Uterus (tissue), 4 donors: ENCODE results near the gene MAPK11. TPM values are rescaled to one million over a fixed set of nuclear protein-coding genes. Genes with fewer than 3 reads are reported as not detected.

Source experiments
- DNase-seq, 2 donors: peaks; one replicate each; pipeline ENCODE4 v3.0.0-alpha.2; 2019 to 2020
- H3K27ac ChIP-seq, 2 donors: fragments of 200-600 bp; sonication (generic); 1 replicate in 1 of 2; 2 replicates in 1 of 2; pipeline ENCODE4 v1.5.1; 2016 to 2018
- H3K27me3 ChIP-seq, 2 donors: fragments of 200-600 bp; sonication (generic); one replicate each; pipeline ENCODE4 v1.5.1; 2018 to 2019; ENCODE audit warnings: control low read depth in 1 of 2
- H3K36me3 ChIP-seq, 2 donors: fragments of 200-600 bp; sonication (generic); one replicate each; pipeline ENCODE4 v1.5.1; 2019; ENCODE audit warnings: control low read depth in 1 of 2
- H3K4me1 ChIP-seq, 2 donors: fragments of 200-600 bp; sonication (generic); one replicate each; pipeline ENCODE4 v1.5.1; 2018 to 2019; ENCODE audit warnings: control low read depth in 1 of 2
- H3K4me3 ChIP-seq, 2 donors: fragments of 200-600 bp; sonication (generic); 1 replicate in 1 of 2; 2 replicates in 1 of 2; pipeline ENCODE4 v1.5.1; 2018 to 2019; ENCODE audit warnings: mild to moderate bottlenecking in 1 of 2
- H3K9me3 ChIP-seq, 2 donors: fragments of 200-600 bp; sonication (generic); one replicate each; pipeline ENCODE4 v1.5.1; 2019; ENCODE audit warnings: control low read depth in 1 of 2
- POLR2A ChIP-seq, 2 donors: fragments of 450-650 bp; IDR thresholded peaks; one replicate each; pipeline ENCODE4 v1.6.1; 2016; ENCODE audit warnings: antibody characterized with exemption in 2 of 2, mild to moderate bottlenecking in 1 of 2, moderate library complexity in 1 of 2
- intact Hi-C: fragments of 100-400 bp; cut with DNase I; formaldehyde crosslinking; loops from one replicate; pipeline ENCODE4 v1.15.1; 2023; ENCODE audit warnings: low total_unique reads
- total RNA-seq, 4 donors: library from RNA; depleted of rRNA in 3 of 4; stranded (reverse); fragments of >200 nt in 3 of 4; gene quantifications; one replicate each; pipeline versions ENCODE4 v1.1.0 to v1.2.4, GENCODE V29; 2014 to 2023
- TF ChIP-seq, protein P1 (sequence below), 4 experiments: fragments of 200-600 bp in 2 of 4; fragments of 450-650 bp in 2 of 4; sonication (generic) in 2 of 4; IDR thresholded peaks; one replicate each; pipeline ENCODE4 v1.5.1; 2016 to 2019; ENCODE audit warnings: antibody characterized with exemption in 4 of 4, mild to moderate bottlenecking in 2 of 4, moderate library complexity in 1 of 4
- donor health status: DM: yes; HTN: yes; CAD: no.

MAPK11 gene
- total RNA-seq, 4 donors from 2014 or later, result 7.9 to 39.5 (median 22.4) TPM

DNA sequence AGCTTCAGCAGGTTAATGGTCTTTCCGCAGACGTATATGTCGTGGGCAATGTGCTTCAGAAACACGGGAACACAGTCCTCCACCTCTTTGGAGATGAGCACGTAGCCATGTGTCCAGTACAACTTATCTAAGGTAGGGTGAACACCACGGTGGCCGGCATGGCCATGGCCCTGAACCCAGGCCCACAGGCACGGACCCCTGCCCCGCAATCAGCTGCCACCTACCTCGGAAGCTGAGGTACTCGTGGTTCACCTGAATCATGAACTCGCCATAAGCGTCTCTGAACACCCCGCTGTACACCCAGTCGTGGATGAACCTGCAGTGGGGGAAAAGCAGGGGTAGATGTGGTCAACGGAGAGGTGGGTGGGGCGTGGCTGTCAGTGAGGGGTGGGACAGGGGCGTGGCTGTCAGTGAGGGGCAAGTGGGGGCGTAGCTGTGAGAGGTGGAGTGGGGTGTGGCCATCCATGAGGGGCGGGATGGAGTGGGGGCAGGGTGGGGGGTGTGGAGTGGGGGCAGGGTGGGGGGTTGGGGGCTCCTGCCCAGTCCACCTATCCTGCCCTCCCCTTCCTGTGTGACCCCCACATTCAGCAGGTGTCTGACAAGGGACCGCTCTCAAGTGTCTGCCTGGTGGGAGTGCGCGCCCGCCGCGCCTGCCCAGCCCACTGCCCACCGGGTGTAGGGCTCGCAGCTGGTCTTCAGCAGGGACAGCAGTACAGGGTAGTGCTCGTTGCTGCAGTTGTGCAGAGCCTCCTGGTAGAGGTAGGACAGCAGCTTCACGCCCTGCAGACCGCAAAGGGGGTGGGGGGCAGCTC lies 43.9 kb downstream of the MAPK11 start:
- no peaks in the 10 kb centered on the region for H3K9me3 ChIP-seq
- intact Hi-C loops, result no loop called here
- no peaks in the 10 kb centered on the region for H3K4me1 ChIP-seq
- no peaks in the 10 kb centered on the region for H3K27me3 ChIP-seq
- TF ChIP-seq POLR2A (IDR thresholded peaks at IDR 0.05), result no peak
- TF ChIP-seq, protein P1, sequence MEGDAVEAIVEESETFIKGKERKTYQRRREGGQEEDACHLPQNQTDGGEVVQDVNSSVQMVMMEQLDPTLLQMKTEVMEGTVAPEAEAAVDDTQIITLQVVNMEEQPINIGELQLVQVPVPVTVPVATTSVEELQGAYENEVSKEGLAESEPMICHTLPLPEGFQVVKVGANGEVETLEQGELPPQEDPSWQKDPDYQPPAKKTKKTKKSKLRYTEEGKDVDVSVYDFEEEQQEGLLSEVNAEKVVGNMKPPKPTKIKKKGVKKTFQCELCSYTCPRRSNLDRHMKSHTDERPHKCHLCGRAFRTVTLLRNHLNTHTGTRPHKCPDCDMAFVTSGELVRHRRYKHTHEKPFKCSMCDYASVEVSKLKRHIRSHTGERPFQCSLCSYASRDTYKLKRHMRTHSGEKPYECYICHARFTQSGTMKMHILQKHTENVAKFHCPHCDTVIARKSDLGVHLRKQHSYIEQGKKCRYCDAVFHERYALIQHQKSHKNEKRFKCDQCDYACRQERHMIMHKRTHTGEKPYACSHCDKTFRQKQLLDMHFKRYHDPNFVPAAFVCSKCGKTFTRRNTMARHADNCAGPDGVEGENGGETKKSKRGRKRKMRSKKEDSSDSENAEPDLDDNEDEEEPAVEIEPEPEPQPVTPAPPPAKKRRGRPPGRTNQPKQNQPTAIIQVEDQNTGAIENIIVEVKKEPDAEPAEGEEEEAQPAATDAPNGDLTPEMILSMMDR (IDR thresholded peaks at IDR 0.05), result no peak
- H3K36me3 ChIP-seq, result no peaks in the 10 kb centered on the region
- H3K4me3 ChIP-seq, result no peak overlapping the region
- no peak overlapping the region for H3K27ac ChIP-seq
- DNase-seq, result no peak

DNA sequence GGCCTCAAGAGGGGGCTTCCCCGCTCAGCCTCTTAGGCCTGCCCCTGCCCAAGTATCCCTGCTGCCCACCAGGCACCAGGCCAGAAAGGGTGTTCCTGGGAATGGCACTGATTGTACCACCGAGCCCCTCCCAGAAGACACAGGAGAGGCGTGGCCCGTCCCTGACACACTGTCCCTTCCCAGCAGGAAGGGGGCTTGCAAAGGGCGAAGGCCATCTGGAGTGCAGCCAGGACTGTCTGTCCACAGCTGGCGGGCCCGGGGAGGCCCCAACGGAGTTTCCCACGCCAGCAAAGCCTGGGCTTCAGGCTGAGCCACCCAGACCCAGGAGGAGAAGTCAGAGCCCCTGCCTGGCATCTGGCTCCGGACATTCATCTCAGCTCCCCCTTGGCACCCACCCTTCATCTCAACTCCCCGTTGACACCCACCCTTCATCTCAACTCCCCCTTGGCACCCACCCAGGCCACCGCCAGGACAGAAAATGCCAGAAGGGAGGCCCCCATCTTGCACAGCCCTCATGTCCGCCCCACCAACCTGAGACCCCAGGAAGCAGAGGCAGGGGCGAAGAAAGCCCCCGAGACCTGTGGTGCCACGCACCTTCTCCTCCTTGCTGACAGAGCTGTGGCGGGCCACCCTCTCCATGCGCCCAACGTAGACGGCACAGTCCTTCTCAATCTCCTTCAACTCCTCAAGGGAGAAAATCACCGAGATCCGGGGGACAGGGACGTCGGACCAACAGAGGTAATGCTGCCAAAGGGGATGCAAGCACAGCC lies 44.8 kb downstream of the MAPK11 start:
- DNase-seq, result no peak
- Histone ChIP-seq H3K27me3 (no peaks in the 10 kb centered on the region), H3K9me3 (no peaks in the 10 kb centered on the region), H3K4me1 (no peaks in the 10 kb centered on the region), H3K36me3 (no peaks in the 10 kb centered on the region), H3K4me3 (no peak overlapping the region), H3K27ac (no peak overlapping the region)
- intact Hi-C loops, result no loop called here
- TF ChIP-seq POLR2A (IDR thresholded peaks at IDR 0.05), result no peak
- TF ChIP-seq, protein P1 (IDR thresholded peaks at IDR 0.05), result no peak

DNA sequence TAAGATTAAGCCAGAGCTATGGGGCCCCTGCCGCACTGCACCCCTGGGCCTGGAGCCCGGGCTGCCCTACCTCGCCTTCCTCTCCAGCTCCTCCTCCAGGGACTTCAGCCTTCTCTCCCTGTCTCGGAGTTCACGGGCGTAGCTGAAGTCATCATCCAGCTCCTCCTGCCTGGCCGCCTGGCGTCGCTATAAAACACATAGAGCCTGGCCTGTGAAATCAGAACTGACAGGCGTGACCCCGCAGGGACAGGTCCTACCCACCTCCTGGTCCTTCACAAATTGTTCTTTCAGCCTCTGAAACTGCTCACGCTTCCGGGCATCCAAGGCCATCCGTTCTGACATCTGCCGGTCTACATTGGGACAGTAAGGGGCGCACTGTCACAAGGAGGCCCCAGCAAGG lies 46.1 kb downstream of the MAPK11 start:
- intact Hi-C loops, result no loop called here
- no peaks in the 10 kb centered on the region for H3K9me3 ChIP-seq
- H3K4me3 ChIP-seq, result no peak overlapping the region
- no peaks in the 10 kb centered on the region for H3K36me3 ChIP-seq
- H3K4me1 ChIP-seq, result no peaks in the 10 kb centered on the region
- no peaks in the 10 kb centered on the region for H3K27me3 ChIP-seq
- H3K27ac ChIP-seq, result no peak overlapping the region
- no peak for TF ChIP-seq POLR2A (IDR thresholded peaks at IDR 0.05)
- TF ChIP-seq, protein P1 (IDR thresholded peaks at IDR 0.05), result no peak
- no peak for DNase-seq

DNA sequence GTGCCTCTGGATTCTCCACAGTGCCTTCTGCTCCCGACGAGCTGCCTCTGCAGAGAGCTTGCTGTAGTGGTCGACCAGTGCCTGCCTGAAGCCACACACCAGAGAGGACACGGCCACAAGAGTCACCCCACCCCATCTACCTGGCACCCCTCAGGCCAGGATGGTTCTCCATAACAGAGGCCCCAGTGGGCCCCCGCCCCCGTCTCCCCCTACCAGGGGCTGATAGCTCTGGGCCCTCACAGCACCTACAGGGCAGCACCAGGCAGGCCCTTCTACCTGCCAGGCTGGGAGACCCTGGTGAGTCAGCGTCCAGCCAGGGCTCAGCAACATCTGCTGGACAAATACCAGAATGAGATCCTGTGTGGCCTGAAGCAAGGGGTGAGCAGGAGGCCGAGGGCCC lies 47.7 kb downstream of the MAPK11 start:
- Histone ChIP-seq H3K27me3 (no peaks in the 10 kb centered on the region), H3K27ac (no peak overlapping the region), H3K4me3 (no peak overlapping the region), H3K36me3 (no peaks in the 10 kb centered on the region), H3K9me3 (no peaks in the 10 kb centered on the region), H3K4me1 (no peaks in the 10 kb centered on the region)
- no peak for DNase-seq
- no peak for TF ChIP-seq POLR2A (IDR thresholded peaks at IDR 0.05)
- TF ChIP-seq, protein P1 (IDR thresholded peaks at IDR 0.05), result no peak
- intact Hi-C loops, result no loop called here
